Thyroid gland (tissue), 4 donors: Measurements from ENCODE around the gene GRM4.

Experiments
- CTCF ChIP-seq, 6 experiments: fragments of 200-600 bp in 3 of 6; fragments of 450-650 bp in 3 of 6; sonication (generic) in 3 of 6; IDR thresholded peaks; one replicate each; pipeline ENCODE4 v1.5.1; 2016 to 2019; ENCODE audit warnings: antibody characterized with exemption in 6 of 6, mild to moderate bottlenecking in 2 of 6, inconsistent platforms in 1 of 6, moderate library complexity in 1 of 6
- POLR2A ChIP-seq, 2 donors: fragments of 450-650 bp; IDR thresholded peaks; one replicate each; pipeline ENCODE4 v1.6.1; 2017; ENCODE audit warnings: antibody characterized with exemption in 2 of 2, mild to moderate bottlenecking in 2 of 2, moderate library complexity in 1 of 2

- TF ChIP-seq CTCF (IDR thresholded peaks at IDR 0.05) (no peak), POLR2A (IDR thresholded peaks at IDR 0.05) (no peak)
These were observed 27.3 kb upstream of the GRM4 start for GRCh38 chr6:34172961-34173775.
